Measurements from ENCODE around the gene AQP2.

GRCh38 chr12:49990273-49990672 is 39.7 kb downstream of the AQP2 start:
- TF ChIP-seq POLR2AphosphoS5 (IDR thresholded peaks at IDR 0.05; ENCODE audit: insufficient read depth in 1 of 2, low read depth in 1 of 2) (no peak), POLR2A (IDR thresholded peaks at IDR 0.05) (no peak)
